MG63 (cell line): ENCODE data around the gene DGKI. TPM values are rescaled to one million over a fixed set of nuclear protein-coding genes. Genes with fewer than 3 reads are reported as not detected.

Source experiments
- DNase-seq: peaks from one replicate; pipeline ENCODE4 v3.0.0-alpha.2; 2020
- H3K27me3 ChIP-seq: fragments of 250-450 bp; sonication (Bioruptor Pico); 2 replicates; pipeline ENCODE4 v1.5.1; 2020; ENCODE audit warnings: mild to moderate bottlenecking, moderate library complexity
- H3K36me3 ChIP-seq: fragments of 250-450 bp; sonication (Bioruptor Pico); 2 replicates; pipeline ENCODE4 v1.5.1; 2020; ENCODE audit warnings: mild to moderate bottlenecking, moderate library complexity
- H3K4me3 ChIP-seq: fragments of 250-450 bp; sonication (Bioruptor Pico); 2 replicates; pipeline ENCODE4 v1.5.1; 2020; ENCODE audit warnings: mild to moderate bottlenecking, moderate library complexity
- H3K9me3 ChIP-seq: fragments of 250-450 bp; sonication (Bioruptor Pico); 2 replicates; pipeline ENCODE4 v1.5.1; 2020; ENCODE audit warnings: mild to moderate bottlenecking, moderate library complexity
- total RNA-seq: library from RNA; depleted of rRNA; stranded (reverse); fragments of >200 nt; shearing (Covaris generic); gene quantifications from 2 replicates; pipeline ENCODE4 v1.2.3, GENCODE V29; 2014; ENCODE audit warnings: low replicate concordance

The DGKI gene
- total RNA-seq, 1 experiment from 2014 or later = 0.43 TPM

DNA sequence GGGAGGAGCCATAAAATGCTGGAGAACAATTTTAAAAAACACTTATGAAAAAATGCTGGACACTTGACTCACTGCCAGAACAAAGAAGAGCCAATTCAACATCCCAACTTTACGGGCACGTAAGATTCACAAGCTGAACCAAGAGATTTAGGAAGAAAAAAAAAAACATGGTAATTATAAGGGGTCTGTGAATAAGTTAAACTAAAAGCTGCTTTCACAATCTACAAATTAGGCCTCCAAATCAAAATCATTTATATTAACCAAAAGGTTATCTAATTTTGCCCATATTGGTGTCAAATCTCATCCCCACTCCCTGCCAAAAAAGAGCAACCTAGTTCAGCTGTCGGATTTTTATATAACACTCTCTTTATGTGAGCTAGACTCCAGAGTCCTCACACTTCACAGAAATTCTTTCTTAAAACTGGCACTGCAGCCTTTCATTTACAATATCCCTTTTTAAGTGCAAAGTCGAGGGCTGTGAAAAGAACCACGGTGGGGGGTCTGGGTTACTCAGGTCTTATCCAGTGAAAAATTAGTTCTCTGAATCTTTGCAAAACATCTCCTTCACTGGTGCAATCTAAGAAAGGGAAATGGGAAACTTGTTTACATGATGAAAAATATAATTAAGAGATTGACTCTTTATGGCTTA lies 30.4 kb upstream of the DGKI start:
- peaks cover 15% of the 10 kb centered on the region for H3K36me3 ChIP-seq
- no peaks in the 10 kb centered on the region for H3K27me3 ChIP-seq
- no peak for DNase-seq
- no peak overlapping the region for H3K4me3 ChIP-seq
- H3K9me3 ChIP-seq = no peaks in the 10 kb centered on the region; the same call in 1 of the 2 replicates

DNA sequence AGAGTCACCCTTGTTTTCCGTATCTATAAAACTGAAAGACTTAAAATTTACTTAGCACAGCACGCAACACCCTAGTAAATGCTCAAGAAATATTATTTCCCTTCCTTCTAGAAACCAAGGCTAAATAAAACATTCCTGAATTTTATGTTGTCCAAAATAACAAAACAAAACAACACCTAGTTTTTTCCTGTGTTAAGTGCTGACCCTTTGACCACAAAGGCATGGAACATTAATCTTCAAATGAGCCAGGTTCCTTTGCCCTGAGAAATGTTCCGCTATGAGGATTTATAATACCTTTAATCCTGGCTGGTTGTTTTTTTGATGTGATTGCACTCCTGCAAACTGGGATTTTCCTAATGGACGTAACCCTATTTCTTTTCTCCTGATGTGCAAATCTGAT lies 29.0 kb upstream of the DGKI start:
- peaks cover 5% of the 10 kb centered on the region for H3K36me3 ChIP-seq
- H3K4me3 ChIP-seq = no peak overlapping the region
- no peaks in the 10 kb centered on the region for H3K9me3 ChIP-seq
- H3K27me3 ChIP-seq = no peaks in the 10 kb centered on the region
- no peak for DNase-seq

DNA sequence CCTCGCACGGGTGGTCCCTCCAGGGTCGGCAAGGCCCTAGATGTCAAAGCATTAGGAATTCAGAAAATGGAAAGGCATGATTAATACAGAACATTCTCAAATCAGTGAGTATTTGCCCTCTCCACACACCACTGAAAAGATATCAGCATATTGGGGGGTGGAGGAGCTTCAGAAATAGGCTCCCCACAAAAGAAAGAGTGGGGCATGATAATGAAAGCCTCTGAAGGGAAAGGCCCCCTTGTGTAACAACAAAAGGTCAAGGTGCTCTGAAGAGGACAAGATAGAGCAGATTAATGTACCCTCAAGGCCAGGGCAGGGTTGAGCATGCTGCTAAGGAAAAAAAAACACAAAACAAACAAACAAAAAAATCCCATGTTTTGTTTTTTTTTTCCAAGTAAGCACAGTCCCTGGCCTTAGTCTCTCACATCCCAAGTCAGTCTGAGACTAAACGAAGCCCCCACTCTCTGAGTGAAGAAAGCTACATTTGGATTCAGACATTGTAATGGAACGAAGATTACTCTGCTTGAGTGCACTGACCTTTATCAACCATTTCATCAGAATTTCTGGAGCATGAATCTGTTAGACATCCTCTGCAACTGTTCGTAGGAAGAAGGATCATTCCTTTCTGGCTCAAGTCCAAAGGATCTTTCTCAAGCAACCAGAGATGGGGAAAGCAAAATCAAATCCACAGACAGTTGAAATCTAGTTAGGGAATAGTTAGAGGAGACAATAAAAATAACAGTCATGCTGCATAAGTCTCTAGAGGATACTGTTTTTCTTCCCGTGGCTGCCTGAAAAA lies 27.4 kb upstream of the DGKI start:
- DNase-seq = no peak

DNA sequence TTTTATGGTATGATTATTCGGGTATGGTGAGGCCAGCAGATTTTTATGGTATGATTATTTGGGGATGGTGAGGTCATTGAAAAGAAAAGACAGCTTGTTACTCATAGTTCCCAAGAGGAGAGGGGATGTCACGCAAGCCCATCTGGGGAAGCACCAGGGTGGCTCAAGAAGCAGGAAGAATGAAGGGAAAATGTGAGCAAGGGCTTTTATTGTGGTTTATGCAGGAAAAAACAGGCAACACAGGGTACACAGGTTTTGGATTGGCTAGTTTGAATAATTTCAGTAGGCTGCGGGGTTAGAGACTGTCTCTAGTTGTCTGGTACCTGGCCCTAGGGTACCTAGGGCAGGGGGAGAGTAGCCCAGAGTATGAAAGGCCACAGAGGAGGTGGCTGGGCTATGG lies 26.8 kb upstream of the DGKI start:
- H3K4me3 ChIP-seq = no peak overlapping the region
- DNase-seq = no peak
- peaks cover 2% of the 10 kb centered on the region for H3K36me3 ChIP-seq
- no peaks in the 10 kb centered on the region for H3K9me3 ChIP-seq
- H3K27me3 ChIP-seq = no peaks in the 10 kb centered on the region

More for the DNA sequence above, 27.4 kb upstream of the DGKI start:
- Histone ChIP-seq H3K27me3 (no peaks in the 10 kb centered on the region), H3K9me3 (no peaks in the 10 kb centered on the region), H3K36me3 (peaks cover 2% of the 10 kb centered on the region), H3K4me3 (no peak overlapping the region)

DNA sequence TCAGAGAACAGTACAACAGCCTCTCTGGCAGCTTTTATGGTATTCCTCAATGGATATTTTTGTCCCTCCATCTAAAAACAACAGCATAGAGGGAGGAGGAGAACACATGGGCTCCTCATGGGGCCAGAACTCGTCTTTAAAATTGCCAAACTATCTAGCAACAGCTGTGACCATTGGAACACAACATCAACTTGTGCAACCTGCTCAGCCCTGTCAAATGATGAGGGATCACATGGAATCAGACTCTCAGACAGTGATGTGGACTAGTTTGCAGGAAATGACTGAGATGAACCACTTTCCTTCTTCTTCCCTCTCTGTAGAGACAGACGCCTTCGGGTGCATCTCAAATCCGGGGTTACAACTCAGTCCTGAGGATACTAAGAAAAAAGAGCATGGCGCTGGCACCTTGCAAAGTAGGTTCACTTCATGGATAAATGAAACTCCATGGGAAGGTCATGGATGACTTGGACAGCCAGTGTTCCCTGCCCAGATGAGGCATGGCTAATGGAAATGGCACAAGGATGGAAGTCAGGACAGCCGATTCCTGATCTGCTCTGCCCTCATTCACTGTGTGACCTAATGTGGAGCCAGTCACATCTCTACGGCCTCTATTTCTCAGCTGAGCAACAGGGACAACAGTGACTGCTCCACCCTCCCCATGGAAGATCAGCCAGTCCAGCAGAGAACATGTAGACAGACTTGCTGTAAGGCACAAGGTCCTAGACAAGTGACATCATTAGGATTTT lies 24.6 kb upstream of the DGKI start:
- DNase-seq = no peak
- H3K36me3 ChIP-seq = peaks cover 15% of the 10 kb centered on the region

DNA sequence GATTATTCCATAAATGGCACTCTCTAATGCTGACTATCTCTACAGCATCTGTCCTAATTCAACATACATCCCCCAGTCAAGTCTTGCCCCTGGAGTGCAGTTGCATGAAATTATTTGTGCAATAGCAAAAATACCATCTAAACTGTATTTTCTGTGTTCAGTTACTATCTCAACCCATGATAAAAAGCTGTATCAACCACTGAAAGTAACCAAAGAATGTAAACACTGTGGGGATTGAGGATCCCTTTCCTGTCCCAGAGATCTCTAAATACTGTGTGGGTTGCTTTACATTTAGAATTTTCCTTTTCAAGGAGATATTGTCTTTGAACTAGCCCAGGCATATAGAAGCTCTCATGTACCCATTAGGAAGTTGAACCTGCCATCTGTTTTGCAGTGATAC lies 23.9 kb upstream of the DGKI start:
- Histone ChIP-seq H3K27me3 (no peaks in the 10 kb centered on the region), H3K4me3 (no peak overlapping the region), H3K9me3 (peaks cover 4% of the 10 kb centered on the region), H3K36me3 (peaks cover 18% of the 10 kb centered on the region)
- DNase-seq = no peak

More for the DNA sequence above, 24.6 kb upstream of the DGKI start:
- peaks cover 4% of the 10 kb centered on the region; the same call in 1 of the 2 replicates for H3K9me3 ChIP-seq
- no peaks in the 10 kb centered on the region for H3K27me3 ChIP-seq
- no peak overlapping the region for H3K4me3 ChIP-seq

DNA sequence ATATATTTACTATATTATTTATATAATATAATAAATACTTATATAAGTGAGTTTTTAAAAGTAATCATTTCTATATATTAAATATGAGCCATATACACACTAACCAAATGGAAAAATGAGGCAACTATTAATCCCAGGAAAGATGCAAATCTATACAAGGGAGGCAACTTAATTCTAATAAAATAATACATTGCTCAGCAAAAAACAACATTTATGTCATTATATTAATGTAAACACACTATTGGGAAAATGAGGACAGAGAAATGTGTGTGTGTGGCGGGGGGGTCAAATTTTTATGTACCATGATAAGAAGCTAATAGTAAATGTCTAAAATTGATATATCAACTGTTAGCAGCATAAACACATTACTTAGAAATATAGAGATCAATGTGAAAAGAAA lies 23.3 kb upstream of the DGKI start:
- no peak for DNase-seq
- peaks cover 4% of the 10 kb centered on the region for H3K9me3 ChIP-seq
- H3K36me3 ChIP-seq = peaks cover 21% of the 10 kb centered on the region
- no peak overlapping the region for H3K4me3 ChIP-seq
- H3K27me3 ChIP-seq = no peaks in the 10 kb centered on the region

DNA sequence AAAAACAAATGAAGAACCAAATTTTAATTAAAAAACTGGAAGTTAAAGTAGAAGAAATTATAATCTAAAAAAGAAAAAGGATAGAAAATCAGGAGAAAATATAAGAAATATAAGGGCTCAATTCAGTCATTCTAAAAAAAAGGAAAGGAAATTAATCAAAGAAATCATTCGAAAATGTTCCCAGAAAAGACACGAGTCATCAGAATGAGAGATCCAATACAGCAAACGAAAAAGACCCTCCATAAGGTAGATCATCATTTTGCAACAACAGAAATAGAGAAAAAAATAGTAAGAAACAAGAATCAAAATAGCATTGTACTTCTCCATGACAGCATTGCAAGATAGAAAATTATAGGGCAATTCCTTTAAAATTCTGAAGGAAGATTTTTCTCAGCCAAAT lies 22.5 kb upstream of the DGKI start:
- peaks cover 4% of the 10 kb centered on the region for H3K9me3 ChIP-seq

DNA sequence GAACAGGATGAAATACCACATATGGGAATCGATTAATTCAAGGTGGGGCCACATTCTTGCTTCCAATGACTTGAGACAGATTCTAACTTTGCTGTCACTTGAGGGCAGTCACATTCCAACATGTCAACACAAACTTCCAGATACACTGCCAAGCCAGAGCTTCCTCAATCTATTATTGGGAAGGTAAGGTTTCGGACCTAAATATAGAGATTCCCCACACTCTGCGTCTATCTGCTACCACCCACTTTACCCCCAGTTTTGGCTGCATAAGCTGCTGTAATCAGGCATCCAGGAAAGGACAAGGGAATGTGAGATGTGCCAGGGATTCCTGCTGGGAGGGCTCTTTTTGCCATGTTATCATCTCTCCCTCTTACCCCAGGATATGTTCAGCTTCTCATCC lies 20.5 kb upstream of the DGKI start:
- H3K27me3 ChIP-seq = no peaks in the 10 kb centered on the region
- no peak for DNase-seq
- no peak overlapping the region for H3K4me3 ChIP-seq
- H3K36me3 ChIP-seq = peaks cover 23% of the 10 kb centered on the region
- H3K9me3 ChIP-seq = peaks cover 4% of the 10 kb centered on the region

More for the DNA sequence above, 22.5 kb upstream of the DGKI start:
- no peak for DNase-seq
- H3K36me3 ChIP-seq = peaks cover 23% of the 10 kb centered on the region
- H3K27me3 ChIP-seq = no peaks in the 10 kb centered on the region
- no peak overlapping the region for H3K4me3 ChIP-seq

DNA sequence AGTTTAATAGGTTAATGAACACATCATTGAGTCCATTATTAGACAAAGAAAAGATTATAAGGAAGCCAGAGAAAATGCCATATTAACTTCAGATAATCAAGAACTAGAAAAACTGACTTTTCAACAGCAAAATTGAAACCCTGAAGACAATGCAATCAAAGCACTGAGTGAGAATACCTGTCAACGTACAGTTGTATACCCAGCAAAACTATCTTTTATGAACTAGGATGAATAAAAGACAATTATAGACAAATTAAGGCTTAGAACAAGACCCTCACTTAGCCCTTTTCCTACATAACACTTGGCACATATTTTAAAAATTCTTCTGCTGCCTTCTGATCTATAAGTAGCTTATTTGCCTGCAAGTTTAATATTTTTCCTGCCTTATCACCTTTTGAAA lies 19.0 kb upstream of the DGKI start:
- H3K4me3 ChIP-seq = no peak overlapping the region
- peaks cover 4% of the 10 kb centered on the region for H3K9me3 ChIP-seq
- no peaks in the 10 kb centered on the region for H3K27me3 ChIP-seq
- DNase-seq = no peak
- peaks cover 23% of the 10 kb centered on the region for H3K36me3 ChIP-seq

DNA sequence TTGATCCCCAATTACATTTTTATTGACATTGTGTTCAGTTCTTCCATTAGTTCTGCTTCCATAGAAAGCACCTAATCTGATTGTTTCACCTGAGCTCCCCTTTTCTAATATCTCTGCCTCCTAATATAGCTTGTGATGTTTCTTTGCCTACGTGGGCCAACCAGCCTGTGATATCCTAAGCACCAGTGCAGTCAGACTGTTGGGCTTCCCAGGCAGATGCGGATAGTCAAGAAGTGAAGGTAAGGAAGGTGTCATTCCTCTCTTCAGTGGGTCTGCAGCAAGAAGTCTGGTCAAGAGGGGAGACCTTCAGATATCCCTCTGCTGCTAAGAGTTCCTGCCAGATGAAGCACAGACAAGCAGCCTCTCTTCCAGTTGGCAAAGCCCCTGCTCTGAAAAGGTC lies 16.2 kb upstream of the DGKI start:
- no peak for DNase-seq
- Histone ChIP-seq H3K36me3 (peaks cover 23% of the 10 kb centered on the region), H3K27me3 (no peaks in the 10 kb centered on the region), H3K4me3 (no peak overlapping the region), H3K9me3 (peaks cover 4% of the 10 kb centered on the region)

DNA sequence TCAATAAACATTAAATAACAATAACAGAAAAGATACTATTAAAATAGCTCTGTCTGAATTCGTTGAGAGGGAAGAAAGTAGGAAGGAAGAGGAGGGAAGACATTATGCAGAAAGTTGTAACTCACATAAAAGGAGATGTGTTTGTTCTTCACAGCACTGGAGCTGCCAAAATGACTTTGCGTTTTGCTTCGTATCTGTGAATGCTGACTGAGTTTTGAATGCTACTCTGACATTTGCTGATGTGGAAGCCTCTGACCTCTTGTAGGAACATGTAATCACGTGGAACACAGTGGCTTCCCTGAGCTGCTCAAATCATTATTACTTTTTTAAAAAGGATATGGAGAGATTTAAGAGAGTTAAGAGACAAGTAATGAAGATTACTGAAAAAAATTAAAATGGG lies 15.6 kb upstream of the DGKI start:
- Histone ChIP-seq H3K4me3 (no peak overlapping the region), H3K9me3 (peaks cover 4% of the 10 kb centered on the region), H3K36me3 (peaks cover 18% of the 10 kb centered on the region), H3K27me3 (no peaks in the 10 kb centered on the region)
- DNase-seq = no peak

DNA sequence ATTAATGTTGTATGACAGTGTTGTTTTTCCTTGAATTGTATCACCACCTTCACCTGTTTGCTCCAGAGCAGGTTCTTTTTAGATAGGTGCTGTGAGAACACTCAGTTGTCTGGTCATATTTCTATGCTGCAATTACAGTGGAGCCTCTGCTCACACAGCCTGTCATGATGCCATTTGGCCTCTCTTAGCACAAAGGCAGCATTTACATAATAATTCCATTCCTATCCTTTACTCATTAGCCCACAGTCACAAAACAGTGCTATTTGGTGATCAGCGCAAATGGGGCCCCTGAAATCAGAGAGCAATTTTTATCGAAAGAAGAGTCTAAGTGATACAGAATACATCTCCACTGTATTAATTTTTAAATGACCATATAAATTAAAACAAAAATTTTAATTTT lies 13.8 kb upstream of the DGKI start:
- peaks cover 4% of the 10 kb centered on the region for H3K36me3 ChIP-seq

DNA sequence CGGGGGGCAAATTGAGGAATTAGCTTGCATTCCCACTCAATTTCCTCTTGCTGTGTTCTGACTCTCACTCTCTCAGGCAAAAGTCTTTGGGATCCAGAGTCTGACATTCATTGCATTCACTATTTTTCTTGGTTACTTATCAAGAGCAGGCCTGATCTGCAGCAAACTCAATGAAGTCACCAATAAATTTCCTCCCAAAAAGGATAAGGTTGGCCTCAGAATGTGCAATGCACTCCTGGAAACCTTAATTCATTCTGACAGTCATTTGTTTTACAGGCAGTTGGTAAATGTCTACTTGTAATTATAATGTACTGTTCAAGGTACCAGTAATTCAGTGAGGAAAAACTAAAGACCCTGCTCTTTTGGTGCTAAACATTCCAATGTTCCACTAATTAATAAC lies 6.3 kb upstream of the DGKI start:
- H3K9me3 ChIP-seq = no peaks in the 10 kb centered on the region
- H3K36me3 ChIP-seq = no peaks in the 10 kb centered on the region
- DNase-seq = no peak
- no peak overlapping the region for H3K4me3 ChIP-seq
- no peaks in the 10 kb centered on the region for H3K27me3 ChIP-seq

More for the DNA sequence above, 13.8 kb upstream of the DGKI start:
- no peak overlapping the region for H3K4me3 ChIP-seq
- no peak for DNase-seq
- H3K27me3 ChIP-seq = no peaks in the 10 kb centered on the region
- H3K9me3 ChIP-seq = no peaks in the 10 kb centered on the region

DNA sequence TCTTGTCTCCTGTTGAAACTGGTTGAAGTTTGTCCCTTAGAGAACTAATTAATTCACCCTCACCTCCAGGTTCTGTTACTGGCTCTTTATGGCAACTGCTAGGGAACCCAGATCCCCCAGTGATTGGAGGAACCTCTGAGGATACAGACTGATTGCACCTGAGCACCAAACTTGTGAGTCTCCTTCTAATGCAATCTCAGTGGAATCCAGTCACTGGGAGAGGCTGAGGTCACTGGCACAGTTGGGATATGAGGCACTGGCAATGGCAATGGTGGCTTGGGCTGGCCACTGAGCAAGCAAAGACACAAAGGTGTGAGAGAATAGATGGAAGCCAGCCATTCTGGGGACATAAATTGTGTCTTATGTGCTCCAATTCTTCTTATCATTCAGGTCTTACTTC lies 5.3 kb upstream of the DGKI start:
- Histone ChIP-seq H3K27me3 (no peaks in the 10 kb centered on the region), H3K9me3 (no peaks in the 10 kb centered on the region), H3K4me3 (no peak overlapping the region), H3K36me3 (no peaks in the 10 kb centered on the region)
- no peak for DNase-seq

DNA sequence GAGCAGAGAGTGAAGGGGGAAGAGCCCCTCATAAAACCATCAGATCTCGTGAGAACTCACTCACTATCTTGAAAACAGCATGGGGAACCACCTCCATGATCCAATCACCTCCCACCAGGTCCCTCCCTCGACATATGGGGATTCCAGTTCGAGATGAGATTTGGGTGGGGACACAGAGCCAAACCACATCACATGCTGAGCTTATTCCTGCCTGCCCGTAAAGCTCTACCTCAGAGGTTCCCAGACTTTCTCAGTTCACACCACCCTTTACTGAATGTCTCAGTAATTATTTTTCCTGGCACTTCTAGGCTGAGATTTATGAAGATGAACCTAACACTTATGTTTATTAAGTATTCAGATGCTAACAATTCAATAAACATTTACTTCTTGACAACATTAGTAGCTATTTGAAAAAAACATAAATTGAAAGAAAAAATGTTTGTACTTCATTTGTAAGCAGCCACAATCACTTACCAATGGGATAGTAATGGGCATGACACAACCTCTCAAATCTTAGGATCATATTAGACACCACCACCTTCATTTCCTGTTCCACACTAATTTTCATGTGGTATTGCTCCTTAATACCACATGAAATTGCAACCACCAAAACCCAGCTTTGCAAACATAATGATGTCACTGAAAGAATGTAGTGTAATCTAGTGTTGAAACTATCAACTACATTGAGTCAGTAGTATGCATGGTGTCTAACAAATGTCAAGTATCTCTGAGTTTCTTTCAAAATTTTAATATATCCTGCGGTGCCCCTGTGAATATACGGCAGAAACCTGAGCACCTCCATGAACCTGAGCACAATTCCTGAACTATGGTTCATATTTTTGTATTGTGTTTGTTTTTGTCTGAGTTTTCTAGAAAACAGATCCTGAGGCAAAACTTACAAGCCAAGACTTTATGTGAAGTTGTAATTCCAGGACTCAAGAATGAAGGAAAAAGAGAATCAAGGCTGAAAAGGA lies 4.5 kb upstream of the DGKI start:
- DNase-seq = no peak
- H3K4me3 ChIP-seq = no peak overlapping the region
- H3K36me3 ChIP-seq = no peaks in the 10 kb centered on the region
- H3K9me3 ChIP-seq = no peaks in the 10 kb centered on the region
- H3K27me3 ChIP-seq = no peaks in the 10 kb centered on the region
